GM19467 (cell line): Measurements from ENCODE around the gene C12orf56.
"Not testable (repeated sequence)": the region's sequence is repeated elsewhere in the genome, so short reads cannot be mapped to it uniquely, and the experiment has no call there.

ENCODE experiments used
- ATAC-seq: cut with Tn5 transposase; IDR thresholded peaks from one replicate; pipeline ENCODE4 v1.9.1; 2021; ENCODE audit warnings: mild to moderate bottlenecking, moderate library complexity; ENCODE audit not compliant: unreplicated experiment

The C12orf56 gene

GRCh38 chr12:64387197-64387816 is 3.3 kb downstream of the C12orf56 start:
- no peak for ATAC-seq

GRCh38 chr12:64385468-64385867 is 5.1 kb downstream of the C12orf56 start:
- no peak for ATAC-seq

- no peak for ATAC-seq
Measured at GRCh38 chr12:64385019-64385418, 5.5 kb downstream of the C12orf56 start.

GRCh38 chr12:64383675-64384074 is 6.9 kb downstream of the C12orf56 start:
- ATAC-seq = no peak

GRCh38 chr12:64362721-64363305 is 27.7 kb downstream of the C12orf56 start:
- no peak for ATAC-seq

GRCh38 chr12:64361173-64361572 is 29.4 kb downstream of the C12orf56 start:
- ATAC-seq = not testable (repeated sequence)

- ATAC-seq = not testable (repeated sequence)
Measured at GRCh38 chr12:64356209-64356608, 34.3 kb downstream of the C12orf56 start.

- no peak for ATAC-seq
Measured at GRCh38 chr12:64352181-64352580, 38.4 kb downstream of the C12orf56 start.

- no peak for ATAC-seq
Measured at GRCh38 chr12:64351265-64351664, 39.3 kb downstream of the C12orf56 start.

GRCh38 chr12:64347630-64348029 is 42.9 kb downstream of the C12orf56 start:
- no peak for ATAC-seq

- ATAC-seq = not testable (repeated sequence)
Measured at GRCh38 chr12:64344631-64345030, 45.9 kb downstream of the C12orf56 start.

GRCh38 chr12:64340546-64340945 is 50.0 kb downstream of the C12orf56 start:
- not testable (repeated sequence) for ATAC-seq

- no peak for ATAC-seq
Measured at GRCh38 chr12:64335886-64336466, 54.6 kb downstream of the C12orf56 start.

- no peak for ATAC-seq
Measured at GRCh38 chr12:64332938-64333337, 57.6 kb downstream of the C12orf56 start.

GRCh38 chr12:64332296-64332695 is 58.3 kb downstream of the C12orf56 start:
- ATAC-seq = no peak

GRCh38 chr12:64329031-64329710 is 61.4 kb downstream of the C12orf56 start:
- not testable (repeated sequence) for ATAC-seq

- no peak for ATAC-seq
Measured at GRCh38 chr12:64325055-64325454, 65.5 kb downstream of the C12orf56 start.

- ATAC-seq = no peak
Measured at GRCh38 chr12:64323476-64324225, 66.9 kb downstream of the C12orf56 start.

GRCh38 chr12:64323006-64323405 is 67.6 kb downstream of the C12orf56 start:
- no peak for ATAC-seq

GRCh38 chr12:64320611-64321010 is 69.9 kb downstream of the C12orf56 start:
- ATAC-seq = no peak
